HFFc6 (cell line): ENCODE measurements around the gene FOXK1. TPM values are rescaled to one million over a fixed set of nuclear protein-coding genes. Genes with fewer than 3 reads are reported as not detected.
A peak's percentile ranks its signal among the peaks of the same experiment; 100 is the strongest.

Source experiments
- DNase-seq: peaks from one replicate; pipeline ENCODE4 v3.0.0-alpha.2; 2018
- H3K27ac Mint-ChIP-seq: 2 replicates; pipeline ENCODE4 v1.8.0; 2020; ENCODE audit warnings: mild to moderate bottlenecking, mixed read lengths
- H3K27me3 Mint-ChIP-seq: 2 replicates; pipeline ENCODE4 v1.8.0; 2021; ENCODE audit warnings: mild to moderate bottlenecking, moderate library complexity, mixed read lengths; ENCODE audit not compliant: insufficient read depth
- H3K36me3 Mint-ChIP-seq: 2 replicates; pipeline ENCODE4 v1.8.0; 2021; ENCODE audit warnings: low read depth, mixed read lengths
- H3K4me1 Mint-ChIP-seq: 2 replicates; pipeline ENCODE4 v1.8.0; 2020; ENCODE audit warnings: low read depth, mixed read lengths
- H3K4me3 Mint-ChIP-seq: 2 replicates; pipeline ENCODE4 v1.8.0; 2020; ENCODE audit warnings: mild to moderate bottlenecking, moderate library complexity, mixed read lengths
- H3K9me3 Mint-ChIP-seq: 2 replicates; pipeline ENCODE4 v1.8.0; 2020; ENCODE audit warnings: mild to moderate bottlenecking, mixed read lengths
- total RNA-seq, 6 experiments: library from RNA; stranded (reverse); fragmentation: NEBNext Ultra II Directional; extraction: Animal tissue kit (Norgen Biotek cat#: 25700); gene quantifications; 2 replicates in 1 of 6; 3 replicates in 5 of 6; pipeline ENCODE4 v1.2.3, GENCODE V29; 2021
- TF ChIP-seq, protein P1 (sequence below): fragments of 200-600 bp; sonication (generic); IDR thresholded peaks from 2 replicates; pipeline ENCODE4 v1.5.0; 2021; ENCODE audit warnings: antibody characterized with exemption, mild to moderate bottlenecking

FOXK1 gene
- total RNA-seq, 6 experiments from 2014 or later: 33.8 to 39.4 (median 36.2) TPM

DNA sequence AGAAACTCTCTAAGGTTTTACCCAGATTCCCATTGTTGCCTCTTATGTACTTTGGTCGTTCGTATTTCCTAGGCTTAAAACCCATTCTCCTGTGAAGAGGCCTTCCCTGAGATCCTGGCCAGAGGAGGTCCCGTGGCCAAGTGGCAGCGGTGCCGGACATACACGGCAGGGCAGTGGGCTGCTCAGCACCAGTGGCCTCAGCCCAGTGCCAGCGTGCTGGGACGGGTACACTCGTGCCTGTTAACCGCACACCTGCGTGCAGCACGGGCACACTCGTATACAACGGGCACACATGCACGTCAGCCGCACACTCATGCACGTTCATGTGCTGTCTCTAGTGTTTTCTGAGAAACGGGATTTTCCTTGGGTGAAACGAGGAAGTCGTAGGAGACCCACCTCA lies 40.2 kb downstream of the FOXK1 start:
- DNase-seq: no peak
- Mint-ChIP-seq H3K4me1 (peaks cover 36% of the 10 kb centered on the region), H3K27ac (no peak overlapping the region), H3K9me3 (no peaks in the 10 kb centered on the region), H3K4me3 (no peak overlapping the region), H3K27me3 (peaks cover 3% of the 10 kb centered on the region), H3K36me3 (peaks cover 11% of the 10 kb centered on the region; the same call in 1 of the 2 replicates)
- TF ChIP-seq, protein P1, sequence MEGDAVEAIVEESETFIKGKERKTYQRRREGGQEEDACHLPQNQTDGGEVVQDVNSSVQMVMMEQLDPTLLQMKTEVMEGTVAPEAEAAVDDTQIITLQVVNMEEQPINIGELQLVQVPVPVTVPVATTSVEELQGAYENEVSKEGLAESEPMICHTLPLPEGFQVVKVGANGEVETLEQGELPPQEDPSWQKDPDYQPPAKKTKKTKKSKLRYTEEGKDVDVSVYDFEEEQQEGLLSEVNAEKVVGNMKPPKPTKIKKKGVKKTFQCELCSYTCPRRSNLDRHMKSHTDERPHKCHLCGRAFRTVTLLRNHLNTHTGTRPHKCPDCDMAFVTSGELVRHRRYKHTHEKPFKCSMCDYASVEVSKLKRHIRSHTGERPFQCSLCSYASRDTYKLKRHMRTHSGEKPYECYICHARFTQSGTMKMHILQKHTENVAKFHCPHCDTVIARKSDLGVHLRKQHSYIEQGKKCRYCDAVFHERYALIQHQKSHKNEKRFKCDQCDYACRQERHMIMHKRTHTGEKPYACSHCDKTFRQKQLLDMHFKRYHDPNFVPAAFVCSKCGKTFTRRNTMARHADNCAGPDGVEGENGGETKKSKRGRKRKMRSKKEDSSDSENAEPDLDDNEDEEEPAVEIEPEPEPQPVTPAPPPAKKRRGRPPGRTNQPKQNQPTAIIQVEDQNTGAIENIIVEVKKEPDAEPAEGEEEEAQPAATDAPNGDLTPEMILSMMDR: no peak

DNA sequence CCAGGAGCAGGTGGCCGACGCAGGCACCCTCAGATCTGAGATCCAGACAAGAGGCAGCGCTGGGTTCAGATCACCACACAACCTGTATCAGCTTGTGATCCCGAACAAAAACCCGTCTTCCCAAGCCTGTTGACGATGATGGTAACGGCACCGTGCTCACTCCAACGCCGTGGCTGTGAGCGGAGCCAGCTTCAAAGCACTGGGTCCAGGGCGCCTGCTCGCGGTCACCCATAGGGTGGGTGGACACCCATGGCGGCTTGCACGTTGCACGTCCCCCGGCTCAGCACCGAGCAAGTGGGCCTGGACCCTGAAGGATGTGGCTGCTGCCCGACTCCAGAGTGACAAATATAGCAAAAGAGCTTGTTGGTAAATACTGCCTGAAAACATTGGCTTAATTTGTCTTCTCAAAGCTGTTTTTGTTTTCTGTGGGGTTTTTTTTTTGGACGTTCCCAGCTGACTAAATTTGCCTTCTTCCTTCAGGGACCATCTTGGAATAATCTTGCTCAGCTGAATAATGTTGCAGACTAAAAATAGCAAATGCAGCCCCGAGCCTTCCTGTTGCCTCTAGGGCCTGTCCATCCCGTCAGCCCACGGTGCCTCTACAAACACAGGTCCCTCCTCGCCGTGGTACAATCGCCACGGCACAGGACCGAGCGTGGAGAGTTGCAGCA lies 41.0 kb downstream of the FOXK1 start:
- Mint-ChIP-seq H3K4me3 (no peak overlapping the region), H3K27me3 (peaks cover 3% of the 10 kb centered on the region), H3K27ac (no peak overlapping the region), H3K9me3 (no peaks in the 10 kb centered on the region), H3K4me1 (peaks cover 36% of the 10 kb centered on the region), H3K36me3 (peaks cover 11% of the 10 kb centered on the region; the same call in 1 of the 2 replicates)
- DNase-seq: no peak
- TF ChIP-seq, protein P1: no peak

DNA sequence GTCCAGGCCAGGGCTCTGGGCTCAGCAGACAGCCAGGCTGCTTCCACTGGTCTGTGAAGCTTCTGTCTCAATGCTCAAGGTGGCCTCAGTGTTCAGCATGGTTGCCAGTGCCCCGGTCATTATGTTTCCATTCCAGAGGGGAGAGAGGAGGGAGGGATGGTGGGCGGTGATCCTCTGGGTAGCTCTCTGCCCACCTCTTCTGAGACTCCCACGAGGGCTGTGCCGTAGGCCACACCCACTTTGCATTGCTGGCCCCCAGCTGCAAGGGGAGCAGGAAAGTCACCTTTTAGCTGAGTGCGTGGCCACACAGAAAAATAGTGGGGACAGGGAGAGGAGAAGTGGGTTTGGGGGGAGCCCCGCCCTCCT lies 42.5 kb downstream of the FOXK1 start:
- peaks cover 3% of the 10 kb centered on the region for H3K27me3 Mint-ChIP-seq
- peak overlapping the region; percentile 95 for H3K4me3 Mint-ChIP-seq
- no peaks in the 10 kb centered on the region for H3K9me3 Mint-ChIP-seq
- peaks cover 11% of the 10 kb centered on the region; the same call in 1 of the 2 replicates for H3K36me3 Mint-ChIP-seq
- H3K4me1 Mint-ChIP-seq: peaks cover 36% of the 10 kb centered on the region
- H3K27ac Mint-ChIP-seq: peak overlapping the region; percentile 98
- DNase-seq: peak; percentile 31
- TF ChIP-seq, protein P1: no peak

DNA sequence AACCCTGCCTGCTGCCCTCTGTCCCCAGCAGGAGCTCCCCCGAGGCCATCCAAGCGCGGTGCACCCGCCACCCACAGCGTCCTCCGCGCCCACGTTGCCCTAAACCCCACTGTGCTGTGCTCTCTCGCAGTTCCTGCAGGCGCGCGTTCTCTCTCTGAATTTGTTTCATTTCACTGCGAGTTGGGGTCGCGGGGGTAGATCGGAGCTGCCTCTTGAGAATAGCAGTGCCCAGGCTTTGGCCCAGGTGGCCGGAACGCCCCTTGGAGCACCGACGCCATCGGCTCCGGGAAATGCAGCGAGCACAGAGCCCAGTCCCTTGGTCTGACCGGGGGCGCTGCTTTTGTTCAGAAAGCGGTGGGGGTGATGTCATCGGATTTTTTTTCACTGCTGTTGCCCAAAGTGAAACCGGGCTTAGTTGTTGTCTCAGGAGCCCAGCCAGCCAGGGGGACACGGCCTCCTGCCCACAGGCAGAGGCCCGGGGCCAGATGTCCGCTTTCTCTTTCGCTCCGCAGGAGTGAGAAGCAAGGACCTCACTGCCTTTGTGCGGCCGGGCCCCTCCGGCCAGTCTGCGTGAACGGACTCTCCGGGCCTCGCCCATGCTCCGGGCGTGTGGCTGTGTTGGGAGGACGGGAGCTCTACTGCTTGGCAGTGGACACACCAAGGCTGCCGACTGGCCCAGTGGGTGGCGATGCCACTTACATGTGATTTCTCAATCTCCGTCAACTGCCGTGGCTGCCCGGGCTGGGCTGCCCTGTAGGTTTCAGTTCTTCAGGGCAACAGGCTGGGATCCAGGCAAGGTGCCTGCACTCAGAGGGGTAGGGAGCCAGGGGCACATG lies 43.1 kb downstream of the FOXK1 start:
- TF ChIP-seq, protein P1: peak; percentile 15
- DNase-seq: peak; percentile 84
- peaks cover 2% of the 10 kb centered on the region for H3K27me3 Mint-ChIP-seq
- H3K27ac Mint-ChIP-seq: peak overlapping the region; percentile 98
- no peaks in the 10 kb centered on the region for H3K9me3 Mint-ChIP-seq
- peaks cover 5% of the 10 kb centered on the region; the same call in 1 of the 2 replicates for H3K36me3 Mint-ChIP-seq
- H3K4me1 Mint-ChIP-seq: peaks cover 30% of the 10 kb centered on the region
- peak overlapping the region; percentile 95 for H3K4me3 Mint-ChIP-seq

DNA sequence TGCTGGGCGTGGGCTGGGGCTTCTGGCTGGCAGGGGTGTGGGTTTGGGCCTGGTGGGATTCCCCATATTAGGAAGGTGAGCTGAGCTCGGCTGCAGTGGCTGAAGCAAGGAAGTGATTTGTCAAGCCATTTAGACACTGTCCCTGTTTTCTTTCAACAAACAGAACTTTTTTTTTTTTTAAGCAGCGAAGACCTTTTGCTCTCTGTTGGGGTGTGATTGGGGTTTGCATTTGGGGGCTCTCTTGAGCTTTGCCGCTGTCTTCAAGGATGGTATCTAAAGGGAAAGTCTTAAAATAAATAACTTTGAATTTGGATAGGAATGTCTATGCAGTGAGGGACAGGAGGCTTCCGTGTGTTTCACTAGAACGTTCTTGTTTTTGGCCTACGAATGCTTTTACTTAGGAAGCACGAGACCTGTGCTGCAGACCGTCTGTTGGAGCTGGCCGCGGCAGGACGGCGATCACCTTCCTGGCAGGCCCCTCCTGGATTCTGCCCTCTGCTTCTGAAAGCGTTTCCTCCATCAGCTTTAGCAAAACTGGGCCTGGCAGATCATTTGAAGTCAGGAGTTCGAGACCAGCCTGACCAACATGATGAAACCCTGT lies 43.9 kb downstream of the FOXK1 start:
- Mint-ChIP-seq H3K9me3 (no peaks in the 10 kb centered on the region), H3K4me3 (peak overlapping the region; percentile 95), H3K27ac (peak overlapping the region; percentile 98), H3K27me3 (peaks cover 2% of the 10 kb centered on the region), H3K36me3 (peaks cover 4% of the 10 kb centered on the region; the same call in 1 of the 2 replicates), H3K4me1 (peaks cover 30% of the 10 kb centered on the region)
- no peak for DNase-seq
- TF ChIP-seq, protein P1: no peak
